ENCODE measurements around the gene PCTP. TPM values are rescaled to one million over a fixed set of nuclear protein-coding genes. Genes with fewer than 3 reads are reported as not detected.

PCTP gene
- total and polyA plus RNA-seq, 7 donors, result 20.8 to 64.7 (median 25.0) TPM

GRCh38 chr17:55751720-55752250 lies 934 bp downstream of the PCTP start:
- DNase-seq, result no peak
- TF ChIP-seq POLR2AphosphoS5 (IDR thresholded peaks at IDR 0.05) (no peak), CTCF (IDR thresholded peaks at IDR 0.05) (no peak), EP300 (IDR thresholded peaks at IDR 0.05) (no peak), POLR2A (IDR thresholded peaks at IDR 0.05) (no peak)
- Histone ChIP-seq H3K4me3 (peak overlapping the region; percentile 74 to 75 (median 74)), H3K4me1 (peaks cover 0 to 31% (median 24%) of the 10 kb centered on the region in 4 donors), H3K27ac (peak overlapping the region; percentile 88 to 91 (median 90)), H3K36me3 (peaks cover 0 to 8% (median 3%) of the 10 kb centered on the region in 4 donors), H3K27me3 (no peaks in the 10 kb centered on the region), H3K9me3 (no peaks in the 10 kb centered on the region)
- intact Hi-C loops (cut with DNase I), result no loop called here
- 55 to 74% methylated on average over 4 of the region's 4 CpGs for WGBS, 2 donors

- TF ChIP-seq POLR2AphosphoS5 (IDR thresholded peaks at IDR 0.05) (no peak), CTCF (IDR thresholded peaks at IDR 0.05) (no peak), EP300 (IDR thresholded peaks at IDR 0.05) (no peak), POLR2A (IDR thresholded peaks at IDR 0.05) (no peak)
- Histone ChIP-seq H3K4me1 (peaks cover 0 to 56% (median 29%) of the 10 kb centered on the region in 4 donors), H3K36me3 (peaks cover 0 to 8% (median 5%) of the 10 kb centered on the region in 4 donors), H3K27me3 (no peaks in the 10 kb centered on the region), H3K27ac (no peak overlapping the region), H3K4me3 (no peak overlapping the region), H3K9me3 (no peaks in the 10 kb centered on the region)
- 87 to 94% methylated on average over 2 of the region's 2 CpGs for WGBS, 2 donors
- intact Hi-C loops (cut with DNase I), result no loop called here
- DNase-seq, result no peak
Measured at GRCh38 chr17:55756689-55757088, 5.8 kb downstream of the PCTP start.

- Histone ChIP-seq H3K27me3 (no peaks in the 10 kb centered on the region), H3K4me3 (no peak overlapping the region), H3K27ac (no peak overlapping the region), H3K4me1 (peaks cover 0 to 46% (median 19%) of the 10 kb centered on the region in 4 donors), H3K36me3 (peaks cover 0 to 8% (median 5%) of the 10 kb centered on the region in 4 donors), H3K9me3 (no peaks in the 10 kb centered on the region)
- 89 to 100% methylated on average over 1 of the region's 1 CpG for WGBS, 2 donors
- TF ChIP-seq POLR2AphosphoS5 (IDR thresholded peaks at IDR 0.05) (no peak), CTCF (IDR thresholded peaks at IDR 0.05) (no peak)
- no peak for DNase-seq
- intact Hi-C loops (cut with DNase I), result no loop called here
Measured at GRCh38 chr17:55757659-55758058, 6.8 kb downstream of the PCTP start.

- H3K27ac ChIP-seq, result no peak overlapping the region
- DNase-seq, result no peak
- H3K36me3 ChIP-seq, result peaks cover 0 to 8% (median 5%) of the 10 kb centered on the region in 4 donors
- H3K4me1 ChIP-seq, result peaks cover 0 to 42% (median 14%) of the 10 kb centered on the region in 4 donors
- intact Hi-C loops (cut with DNase I), result no loop called here
- H3K4me3 ChIP-seq, result no peak overlapping the region
- H3K9me3 ChIP-seq, result no peaks in the 10 kb centered on the region
- no peaks in the 10 kb centered on the region for H3K27me3 ChIP-seq
- TF ChIP-seq POLR2AphosphoS5 (IDR thresholded peaks at IDR 0.05), result no peak
- TF ChIP-seq EP300 (IDR thresholded peaks at IDR 0.05), result no peak
- TF ChIP-seq CTCF (IDR thresholded peaks at IDR 0.05), result no peak
- TF ChIP-seq POLR2A (IDR thresholded peaks at IDR 0.05), result no peak
Measured at GRCh38 chr17:55758171-55758570, 7.3 kb downstream of the PCTP start.
